Tibial nerve (tissue), 3 donors: ENCODE measurements around the gene RELA.

ENCODE experiments used
- CTCF ChIP-seq, 5 experiments: fragments of 200-600 bp in 3 of 5; fragments of 450-650 bp in 2 of 5; sonication (generic) in 3 of 5; IDR thresholded peaks; one replicate each; pipeline ENCODE4 v1.5.1; 2016 to 2019; ENCODE audit warnings: antibody characterized with exemption in 5 of 5, mild to moderate bottlenecking in 3 of 5, moderate library complexity in 2 of 5
- POLR2A ChIP-seq, 2 donors: fragments of 450-650 bp; IDR thresholded peaks; one replicate each; pipeline ENCODE4 v1.6.1; 2017; ENCODE audit warnings: antibody characterized with exemption in 2 of 2, mild to moderate bottlenecking in 2 of 2, moderate library complexity in 2 of 2

GRCh38 chr11:65617136-65617850, 45.4 kb downstream of the RELA start:
- TF ChIP-seq CTCF (IDR thresholded peaks at IDR 0.05) (no peak), POLR2A (IDR thresholded peaks at IDR 0.05) (no peak)
